GM19099 (cell line): Measurements from ENCODE around the gene CRIM1.

Experiments used
- POLR2A ChIP-seq: IDR thresholded peaks from 3 replicates; pipeline ENCODE4 v1.6.1; 2011; ENCODE audit warnings: low read depth; ENCODE audit not compliant: insufficient read length; ENCODE audit errors: extremely low read depth

CRIM1 gene

GRCh38 chr2:36577884-36578283, 222.3 kb downstream of the CRIM1 start:
- TF ChIP-seq POLR2A = no peak

GRCh38 chr2:36578343-36579296, 223.0 kb downstream of the CRIM1 start:
- TF ChIP-seq POLR2A = no peak

DNA sequence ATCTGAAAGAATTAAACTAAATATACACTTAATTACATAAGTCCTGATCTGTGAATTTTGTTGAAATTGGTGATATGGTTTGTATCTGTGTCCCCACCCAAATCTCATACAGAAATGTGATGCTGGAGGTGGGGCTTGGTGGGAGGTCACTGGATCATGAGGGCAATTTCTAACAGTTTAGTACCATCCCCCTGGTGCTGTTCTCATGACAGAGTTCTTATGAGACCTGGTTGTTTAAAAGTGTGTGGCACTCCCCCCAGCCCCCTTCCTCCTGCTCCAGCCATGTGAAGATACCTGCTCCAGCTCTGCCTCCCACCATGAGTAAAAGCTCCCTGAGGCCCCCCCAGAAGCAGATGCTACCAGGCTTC, 223.7 kb downstream of the CRIM1 start:
- no peak for TF ChIP-seq POLR2A

- no peak for TF ChIP-seq POLR2A
Observed at GRCh38 chr2:36582538-36582937, 227.0 kb downstream of the CRIM1 start.

- TF ChIP-seq POLR2A = no peak
Observed at GRCh38 chr2:36582951-36583350, 227.4 kb downstream of the CRIM1 start.

GRCh38 chr2:36584148-36584794, 228.7 kb downstream of the CRIM1 start:
- TF ChIP-seq POLR2A = no peak

GRCh38 chr2:36586672-36587071, 231.1 kb downstream of the CRIM1 start:
- no peak for TF ChIP-seq POLR2A

GRCh38 chr2:36587101-36587500, 231.5 kb downstream of the CRIM1 start:
- TF ChIP-seq POLR2A = no peak

DNA sequence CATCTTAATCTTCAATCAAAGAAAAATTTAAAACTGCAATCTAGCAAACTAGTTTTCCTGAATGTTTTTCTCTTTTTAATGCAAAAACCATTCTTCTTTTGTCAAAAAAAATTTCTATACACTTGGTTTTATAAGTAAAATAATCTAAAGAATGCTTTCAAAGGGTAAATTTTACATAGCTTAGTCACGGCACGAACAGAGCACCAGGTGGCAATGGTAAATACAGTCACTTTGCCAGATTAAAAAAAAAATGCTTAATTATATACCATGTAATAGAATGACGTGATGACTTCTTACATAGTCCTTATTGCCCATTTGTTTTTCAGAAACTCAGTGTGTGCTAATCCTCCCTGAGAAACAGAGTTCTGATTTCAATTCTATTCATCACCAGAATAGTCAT, 232.0 kb downstream of the CRIM1 start:
- TF ChIP-seq POLR2A = no peak

- no peak for TF ChIP-seq POLR2A
Observed at GRCh38 chr2:36589230-36589630, 233.7 kb downstream of the CRIM1 start.

DNA sequence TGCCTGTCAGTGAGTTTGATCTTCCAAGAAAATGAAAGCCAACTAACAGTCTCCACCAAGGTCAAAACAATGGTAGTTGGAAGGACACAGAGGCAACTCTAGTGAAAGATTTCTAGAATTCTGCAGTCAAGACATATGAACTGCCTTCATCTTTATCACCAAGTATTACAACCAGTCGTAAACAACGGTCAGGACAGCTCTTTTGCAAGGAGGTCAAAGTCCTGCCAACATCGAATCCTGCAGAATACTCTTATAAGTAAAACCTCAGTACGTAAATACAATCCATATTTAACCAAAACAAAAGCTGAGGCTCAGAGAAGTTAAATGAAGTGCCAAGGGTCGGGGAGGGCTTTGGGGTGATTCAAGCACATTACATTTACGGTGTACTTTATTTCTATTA, 239.3 kb downstream of the CRIM1 start:
- TF ChIP-seq POLR2A = no peak

DNA sequence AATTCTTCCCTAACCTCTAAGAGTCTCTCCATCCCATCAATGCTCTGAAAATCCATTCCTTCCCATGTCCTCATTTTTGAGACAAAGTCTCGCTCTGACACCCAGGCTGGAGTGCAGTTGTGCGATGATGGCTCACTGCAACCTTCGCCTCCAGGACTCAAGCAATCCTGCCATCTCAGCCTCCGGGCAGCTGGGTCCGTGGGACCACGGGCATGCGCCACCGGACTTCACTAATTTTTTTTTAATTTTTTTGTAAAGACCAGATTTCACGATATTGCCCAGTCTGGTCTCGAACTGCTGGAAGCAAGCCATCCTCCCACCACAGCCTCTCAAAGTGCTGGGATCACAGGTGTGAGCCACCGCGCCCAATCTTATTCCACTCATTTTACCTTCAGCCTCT, 240.8 kb downstream of the CRIM1 start:
- no peak for TF ChIP-seq POLR2A

DNA sequence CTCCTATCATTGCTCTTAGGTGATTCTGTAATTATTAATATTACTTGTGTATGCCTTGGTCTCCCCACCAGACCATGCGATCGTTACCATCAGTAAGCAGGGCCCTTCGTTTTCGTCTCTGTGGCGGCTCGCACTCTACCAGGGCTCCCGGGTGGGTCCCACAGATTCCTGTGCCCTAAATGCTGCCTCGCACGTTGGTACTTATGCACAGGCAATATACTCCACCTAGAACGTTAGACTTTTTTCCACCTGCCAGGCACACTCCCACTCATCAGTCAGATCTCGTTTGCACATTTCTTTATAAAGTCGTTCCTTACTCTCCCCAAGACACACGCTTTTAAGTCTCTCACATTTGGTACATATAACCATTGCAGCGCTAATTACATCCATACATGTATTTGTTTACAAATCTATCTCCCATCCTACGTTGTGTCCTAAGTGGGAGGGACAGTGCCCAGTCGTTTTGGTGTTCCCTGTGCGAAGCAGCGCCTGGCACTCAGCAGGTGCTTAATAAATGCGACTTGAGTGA, 241.5 kb downstream of the CRIM1 start:
- no peak for TF ChIP-seq POLR2A

DNA sequence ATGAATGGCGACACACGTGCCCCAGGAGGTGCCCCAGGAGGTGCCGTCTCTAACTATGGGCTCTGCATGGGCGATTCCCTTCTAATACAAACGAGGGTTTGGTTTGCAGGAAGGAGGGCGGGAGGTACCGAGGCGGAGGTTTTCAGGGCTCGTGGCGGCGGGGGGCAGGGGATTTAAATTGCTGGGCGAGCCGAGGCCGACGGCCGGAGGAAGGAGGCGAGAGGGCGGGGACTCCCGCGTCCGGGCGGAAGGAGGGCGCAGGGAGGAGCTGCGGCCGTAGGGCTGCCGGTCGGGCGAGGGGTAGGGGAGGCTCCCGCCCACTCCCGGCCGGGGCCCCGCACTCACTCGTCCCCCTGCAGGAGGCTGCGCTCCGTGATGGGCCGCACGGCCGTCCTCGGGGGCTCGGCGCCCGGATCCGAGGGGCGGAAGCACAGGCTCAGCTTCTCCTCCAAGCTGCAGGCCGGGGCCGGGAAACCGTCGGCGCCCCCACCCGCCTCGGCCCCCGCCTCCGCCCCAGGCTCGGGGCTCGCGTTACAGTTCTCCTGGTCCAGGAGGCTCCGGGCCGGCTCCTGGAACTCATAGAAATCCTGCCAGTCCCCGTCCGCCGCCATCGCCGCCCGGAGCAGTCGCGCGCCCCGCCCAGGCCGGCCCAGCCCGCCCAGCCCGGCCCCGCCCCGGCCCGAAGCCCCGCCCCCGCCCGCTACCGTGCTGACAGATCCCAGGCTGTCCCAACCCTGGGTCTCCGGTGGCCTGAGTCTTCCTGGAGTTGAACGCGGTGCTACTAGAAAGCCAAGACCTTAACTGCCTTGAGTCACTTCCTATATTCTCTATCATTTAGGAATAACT, 242.2 kb downstream of the CRIM1 start, which contains the start of gene FEZ2:
Gene FEZ2, minus strand, starts transcription at position 637 of the 846 bp plus-strand sequence. Its CDS starts 26 bp downstream, at position 611.
- TF ChIP-seq POLR2A = peak; percentile 67
